Right lobe of liver (tissue), 4 donors: Measurements from ENCODE around the gene SAPCD1.

Experiments used
- CTCF ChIP-seq, 4 donors: fragments of 200-600 bp in 3 of 4; fragments of 450-650 bp in 1 of 4; IDR thresholded peaks; one replicate each; pipeline versions ENCODE4 v1.5.1 to v1.8.0; 2016 to 2022; ENCODE audit warnings: antibody characterized with exemption in 4 of 4, mild to moderate bottlenecking in 2 of 4
- POLR2A ChIP-seq: fragments of 450-650 bp; IDR thresholded peaks from one replicate; pipeline ENCODE4 v1.6.1; 2017; ENCODE audit warnings: antibody characterized with exemption, mild to moderate bottlenecking
- donor health status: DM: no; HTN: no; CAD: no.
- donor health status: DM: no; HTN: no; CAD: no.
- donor health status: DM: no; HTN: yes; CAD: no.

GRCh38 chr6:31727034-31727716 lies 35.3 kb upstream of the SAPCD1 start:
- no peak for TF ChIP-seq CTCF (IDR thresholded peaks at IDR 0.05)
- no peak for TF ChIP-seq POLR2A
